HCT116 (cell line): Measurements from ENCODE around the gene CFAP77. TPM values are rescaled to one million over a fixed set of nuclear protein-coding genes. Genes with fewer than 3 reads are reported as not detected.

ENCODE experiments used
- ATAC-seq: fragments of 200-7000 bp; cut with Tn5 transposase; 2 replicates; pipeline ENCODE4 v1.9.1; 2020; ENCODE audit warnings: mild to moderate bottlenecking, moderate library complexity
- BruUV-seq: library from RNA; stranded (reverse); fragments of 400-500 nt; replicated peaks from 2 replicates; lab custom pipeline; 2021; lab: Mats Ljungman, UMichigan
- CTCF ChIA-PET: fragments of 300-600 bp; sonication (Branson Sonifier 250); formaldehyde crosslinking; loops from one replicate; lab custom pipeline; 2021; ENCODE audit warnings: antibody characterized with exemption; lab: Charles Lee
- POLR2A ChIA-PET: fragments of 300-600, 350-600 bp; sonication (Branson Sonifier 250); formaldehyde crosslinking; loops from one replicate; lab custom pipeline; 2021; ENCODE audit warnings: antibody characterized with exemption; lab: Charles Lee
- RAD21 ChIA-PET, 2 experiments: fragments of 300-600 bp; sonication (Branson Sonifier 250); formaldehyde crosslinking; loops; one replicate each; lab custom pipeline; 2023; ENCODE audit warnings: low total read pairs in 2 of 2; ENCODE audit not compliant: uncharacterized antibody in 2 of 2, unreplicated experiment in 2 of 2, low non-redundant PET in 1 of 2; lab: Charles Lee
- DNase-seq: peaks from one replicate; pipeline ENCODE4 v3.0.0-alpha.2; 2010; ENCODE audit warnings: low read depth, low spot score
- H2AFZ ChIP-seq: fragments of 200-600 bp; shearing (Covaris generic), sonication (generic); 2 replicates; pipeline ENCODE4 v1.6.1; 2017; ENCODE audit warnings: low read depth, mixed run types, mixed read lengths, antibody characterized with exemption, low read length; ENCODE audit not compliant: poor library complexity, severe bottlenecking
- H3K27ac ChIP-seq: 2 replicates; pipeline ENCODE4 v1.5.1; 2012; ENCODE audit warnings: low read depth, low read length
- H3K27me3 ChIP-seq: fragments of 200-600 bp; sonication (generic); 2 replicates; pipeline ENCODE4 v1.6.1; 2016; ENCODE audit warnings: mixed run types, low read length, mixed read lengths; ENCODE audit not compliant: insufficient read depth
- H3K36me3 ChIP-seq, 2 experiments: fragments of 200-500 bp in 1 of 2; fragments of 200-600 bp in 1 of 2; sonication (Bioruptor generic) in 1 of 2; sonication (generic) in 1 of 2; 2 replicates each; pipeline versions ENCODE4 v1.5.1 to v1.6.1; 2014 to 2016; ENCODE audit warnings: low read length in 2 of 2, inconsistent platforms in 1 of 2, mixed read lengths in 1 of 2, mixed run types in 1 of 2; ENCODE audit not compliant: insufficient read depth in 2 of 2, control insufficient read depth in 1 of 2
- H3K4me1 ChIP-seq, 2 experiments: fragments of 200-600 bp in 1 of 2; sonication (generic) in 1 of 2; 2 replicates each; pipeline versions ENCODE4 v1.5.1 to v1.6.1; 2012 to 2017; ENCODE audit warnings: low read length in 2 of 2, inconsistent platforms in 1 of 2, mild to moderate bottlenecking in 1 of 2, mixed read lengths in 1 of 2, mixed run types in 1 of 2, moderate library complexity in 1 of 2; ENCODE audit not compliant: insufficient read depth in 2 of 2, control insufficient read depth in 1 of 2
- H3K4me2 ChIP-seq: fragments of 200-600 bp; sonication (generic); 2 replicates; pipeline ENCODE4 v1.6.1; 2017; ENCODE audit warnings: mixed run types, low read length, mixed read lengths
- H3K4me3 ChIP-seq, 2 experiments: fragments of 200-600 bp in 1 of 2; sonication (generic) in 1 of 2; replicated peaks in 1 of 2; 2 replicates each; pipeline ENCODE4 v1.5.1; 2011 to 2016; ENCODE audit warnings: low read length in 2 of 2, control low read depth in 1 of 2, low read depth in 1 of 2, mild to moderate bottlenecking in 1 of 2, mixed read lengths in 1 of 2, mixed run types in 1 of 2
- H3K79me2 ChIP-seq: fragments of 200-600 bp; sonication (generic); 2 replicates; pipeline ENCODE4 v1.6.1; 2017; ENCODE audit warnings: mild to moderate bottlenecking, mixed run types, low read length, moderate library complexity, mixed read lengths; ENCODE audit not compliant: insufficient read depth
- H3K9ac ChIP-seq: fragments of 200-600 bp; sonication (generic); 2 replicates; pipeline ENCODE4 v1.6.1; 2016; ENCODE audit warnings: low read length, mixed read lengths
- H3K9me2 ChIP-seq: fragments of 200-600 bp; sonication (generic), shearing (Covaris generic); 2 replicates; pipeline ENCODE4 v1.6.1; 2017; ENCODE audit warnings: mixed run types, mild to moderate bottlenecking, moderate library complexity; ENCODE audit not compliant: insufficient read depth
- H3K9me3 ChIP-seq, 2 experiments: fragments of 200-500 bp in 1 of 2; fragments of 200-600 bp in 1 of 2; sonication (Bioruptor generic) in 1 of 2; sonication (generic) in 1 of 2; 2 replicates each; pipeline ENCODE4 v1.6.1; 2014 to 2017; ENCODE audit warnings: low read length in 2 of 2, mixed read lengths in 2 of 2, inconsistent platforms in 1 of 2, low read depth in 1 of 2, mild to moderate bottlenecking in 1 of 2, mixed run types in 1 of 2, moderate library complexity in 1 of 2; ENCODE audit not compliant: control insufficient read depth in 1 of 2, insufficient read depth in 1 of 2
- H4K20me1 ChIP-seq: fragments of 200-600 bp; sonication (generic), shearing (Covaris generic); 2 replicates; pipeline ENCODE4 v1.6.1; 2017; ENCODE audit warnings: mixed run types, mild to moderate bottlenecking, moderate library complexity; ENCODE audit not compliant: insufficient read depth
- ATF3 ChIP-seq: IDR thresholded peaks from 2 replicates; pipeline ENCODE4 v1.6.1; 2012
- CBX3 ChIP-seq: IDR thresholded peaks from 2 replicates; pipeline ENCODE4 v1.6.1; 2012; ENCODE audit warnings: low read depth
- CEBPB ChIP-seq: IDR thresholded peaks from 2 replicates; pipeline ENCODE4 v1.6.1; 2012; ENCODE audit warnings: low read depth
- ELF1 ChIP-seq: IDR thresholded peaks from 2 replicates; pipeline ENCODE4 v1.6.1; 2012; ENCODE audit warnings: low read depth, borderline replicate concordance
- EZH2 ChIP-seq: fragments of 200-600 bp; sonication (generic); IDR thresholded peaks from 2 replicates; pipeline ENCODE4 v1.6.1; 2017; ENCODE audit warnings: antibody characterized with exemption, mixed run types
- FOSL1 ChIP-seq: IDR thresholded peaks from 2 replicates; pipeline ENCODE4 v1.6.1; 2012; ENCODE audit warnings: low read depth
- JUND ChIP-seq: IDR thresholded peaks from 2 replicates; pipeline ENCODE4 v1.6.1; 2012
- POLR2A ChIP-seq: IDR thresholded peaks from 2 replicates; pipeline ENCODE4 v1.7.0; 2011; ENCODE audit warnings: borderline replicate concordance; ENCODE audit not compliant: insufficient read depth, insufficient read length; ENCODE audit errors: extremely low read depth
- POLR2AphosphoS5 ChIP-seq: IDR thresholded peaks from 2 replicates; pipeline ENCODE4 v1.6.1; 2011; ENCODE audit warnings: mild to moderate bottlenecking, low read depth, low read length, moderate library complexity
- RAD21 ChIP-seq: IDR thresholded peaks from 2 replicates; pipeline ENCODE4 v1.6.1; 2012; ENCODE audit warnings: low read depth, mild to moderate bottlenecking
- SIN3A ChIP-seq: IDR thresholded peaks from 2 replicates; pipeline ENCODE4 v1.6.1; 2012; ENCODE audit warnings: low read depth
- SP1 ChIP-seq: IDR thresholded peaks from 2 replicates; pipeline ENCODE4 v1.6.1; 2012; ENCODE audit warnings: low read depth
- SRF ChIP-seq: IDR thresholded peaks from 2 replicates; pipeline ENCODE4 v1.6.1; 2012; ENCODE audit warnings: low read depth
- YY1 ChIP-seq: IDR thresholded peaks from 2 replicates; pipeline ENCODE4 v1.6.1; 2011; ENCODE audit warnings: low read length, low read depth, moderate library complexity, mild to moderate bottlenecking; ENCODE audit not compliant: insufficient replicate concordance; ENCODE audit errors: extremely low read depth
- ZBTB33 ChIP-seq: IDR thresholded peaks from 2 replicates; pipeline ENCODE4 v1.6.1; 2011; ENCODE audit warnings: mild to moderate bottlenecking, low read length, moderate library complexity; ENCODE audit not compliant: insufficient replicate concordance; ENCODE audit errors: extremely low read depth
- ZFX ChIP-seq: fragments of 450-650 bp; IDR thresholded peaks from 2 replicates; pipeline ENCODE4 v1.6.1; 2017
- ZNF274 ChIP-seq: fragments of 200-500 bp; sonication (Bioruptor generic); IDR thresholded peaks from 2 replicates; pipeline ENCODE4 v1.6.1; 2014; ENCODE audit warnings: mild to moderate bottlenecking, low read depth, low read length, inconsistent platforms
- intact Hi-C: fragments of 100-400 bp; cut with micrococcal nuclease; formaldehyde crosslinking; loops from 2 replicates; pipeline ENCODE4 v1.10.0; 2022
- total RNA-seq: library from RNA; stranded (reverse); gene quantifications from one replicate; pipeline ENCODE4 v1.2.1, GENCODE V29; 2021; ENCODE audit not compliant: unreplicated experiment
- TF ChIP-seq, protein P1 (sequence below), 3 experiments: fragments of 200-600 bp in 1 of 3; sonication (generic) in 1 of 3; IDR thresholded peaks in 2 of 3; conservative IDR thresholded peaks in 1 of 3; 2 replicates each; pipeline ENCODE4 v1.5.1; 2012 to 2017; ENCODE audit warnings: low read depth in 2 of 3, low read length in 2 of 3, antibody characterized with exemption in 1 of 3, borderline replicate concordance in 1 of 3, control low read depth in 1 of 3, mild to moderate bottlenecking in 1 of 3, mixed read lengths in 1 of 3, mixed run types in 1 of 3, moderate library complexity in 1 of 3; ENCODE audit not compliant: insufficient read depth in 1 of 3

Gene CFAP77
- total RNA-seq, 1 experiment from 2014 or later = 0.98 TPM

DNA sequence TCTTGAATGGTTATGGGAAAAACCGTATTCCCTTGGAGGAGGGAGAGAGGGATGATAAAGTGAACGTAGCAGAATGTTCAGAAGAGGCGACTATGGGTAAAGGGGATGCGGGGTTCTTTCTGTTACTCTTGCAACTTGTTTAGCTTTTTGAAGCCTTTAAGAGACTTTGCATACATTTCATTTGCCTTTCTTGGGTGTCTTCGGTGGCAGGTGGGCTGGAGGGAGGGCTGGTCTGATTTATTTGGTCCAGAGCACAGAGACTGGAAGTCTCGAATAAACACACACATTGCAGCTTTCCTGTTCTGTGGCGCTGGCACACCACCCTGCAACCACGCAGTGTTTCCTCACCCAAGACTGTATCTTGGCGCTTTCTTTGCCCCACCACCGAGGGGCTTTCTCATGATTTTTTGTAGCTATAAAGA lies 26.5 kb upstream of the CFAP77 start:
- RAD21 ChIA-PET = no interaction called here

More for the DNA sequence above, 26.5 kb upstream of the CFAP77 start:
- DNase-seq (no peak), ATAC-seq (no peak)
- BruUV-seq = no TSS peak
- no peak overlapping the region for H2AFZ ChIP-seq
- H3K9me2 ChIP-seq = no peaks in the 10 kb centered on the region
- H3K9ac ChIP-seq = no peak overlapping the region
- peaks cover 33 to 39% of the 10 kb centered on the region in 2 experiments for H3K36me3 ChIP-seq
- no peak overlapping the region for H3K4me3 ChIP-seq
- no peak overlapping the region for H3K4me2 ChIP-seq
- ChIA-PET POLR2A (no interaction called here), CTCF (interaction anchor here (1.1 kb wide), 1 partner anchor 28 kb away, joined by 3 read pairs; no protein-coding TSS in a partner anchor)
- H4K20me1 ChIP-seq = no peaks in the 10 kb centered on the region
- intact Hi-C loops = loop anchor here (10.0 kb wide), 1 partner anchor 599 kb away; no protein-coding TSS in a partner anchor
- H3K27me3 ChIP-seq = no peaks in the 10 kb centered on the region
- H3K79me2 ChIP-seq = no peaks in the 10 kb centered on the region
- H3K27ac ChIP-seq = no peak overlapping the region
- TF ChIP-seq POLR2A = no peak
- no peak for TF ChIP-seq EZH2
- TF ChIP-seq ZBTB33 = no peak
- TF ChIP-seq CBX3 = no peak
- TF ChIP-seq FOSL1 = no peak
- no peak for TF ChIP-seq SIN3A
- TF ChIP-seq YY1 = no peak
- TF ChIP-seq POLR2AphosphoS5 = no peak
- TF ChIP-seq, protein P1, sequence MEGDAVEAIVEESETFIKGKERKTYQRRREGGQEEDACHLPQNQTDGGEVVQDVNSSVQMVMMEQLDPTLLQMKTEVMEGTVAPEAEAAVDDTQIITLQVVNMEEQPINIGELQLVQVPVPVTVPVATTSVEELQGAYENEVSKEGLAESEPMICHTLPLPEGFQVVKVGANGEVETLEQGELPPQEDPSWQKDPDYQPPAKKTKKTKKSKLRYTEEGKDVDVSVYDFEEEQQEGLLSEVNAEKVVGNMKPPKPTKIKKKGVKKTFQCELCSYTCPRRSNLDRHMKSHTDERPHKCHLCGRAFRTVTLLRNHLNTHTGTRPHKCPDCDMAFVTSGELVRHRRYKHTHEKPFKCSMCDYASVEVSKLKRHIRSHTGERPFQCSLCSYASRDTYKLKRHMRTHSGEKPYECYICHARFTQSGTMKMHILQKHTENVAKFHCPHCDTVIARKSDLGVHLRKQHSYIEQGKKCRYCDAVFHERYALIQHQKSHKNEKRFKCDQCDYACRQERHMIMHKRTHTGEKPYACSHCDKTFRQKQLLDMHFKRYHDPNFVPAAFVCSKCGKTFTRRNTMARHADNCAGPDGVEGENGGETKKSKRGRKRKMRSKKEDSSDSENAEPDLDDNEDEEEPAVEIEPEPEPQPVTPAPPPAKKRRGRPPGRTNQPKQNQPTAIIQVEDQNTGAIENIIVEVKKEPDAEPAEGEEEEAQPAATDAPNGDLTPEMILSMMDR (IDR thresholded peaks at IDR 0.05 in 2 of 3, conservative IDR thresholded peaks at IDR 0.05 in 1 of 3; ENCODE audit: borderline replicate concordance in 1 of 3, insufficient read depth in 1 of 3, low read depth in 2 of 3, low read length in 2 of 3) = no peak
- TF ChIP-seq SP1 = no peak
- no peak for TF ChIP-seq CEBPB
- TF ChIP-seq SRF = no peak
- no peak for TF ChIP-seq ZFX
- no peak for TF ChIP-seq ZNF274
- no peak for TF ChIP-seq ATF3
- no peak for TF ChIP-seq ELF1
- no peak for TF ChIP-seq RAD21
- no peak for TF ChIP-seq JUND
- H3K9me3 ChIP-seq = no peaks in the 10 kb centered on the region
- no peaks in the 10 kb centered on the region for H3K4me1 ChIP-seq
